Stimulated activated CD4-positive, alpha-beta T cell treated with anti-CD3 and anti-CD28 coated beads, TNF-alpha, amount 100 ng/mL, for 24 hours (primary cell): ENCODE data around the gene B4GALT5.
A peak's percentile ranks its signal among the peaks of the same experiment; 100 is the strongest.
"Not testable (repeated sequence)": the region's sequence is repeated elsewhere in the genome, so short reads cannot be mapped to it uniquely, and the experiment has no call there.

Experiments used
- DNase-seq, 3 experiments: peaks; one replicate each; pipeline ENCODE4 v3.0.0-alpha.2; 2020; ENCODE audit warnings: low read depth in 3 of 3

Gene B4GALT5

GRCh38 chr20:49679634-49680033 is 34.0 kb downstream of the B4GALT5 start:
- DNase-seq: no peak

- no peak for DNase-seq
These were observed 35.6 kb downstream of the B4GALT5 start for GRCh38 chr20:49677777-49678758.

GRCh38 chr20:49676581-49677291 is 36.9 kb downstream of the B4GALT5 start:
- DNase-seq: no peak

GRCh38 chr20:49675368-49676151 is 38.1 kb downstream of the B4GALT5 start:
- DNase-seq: no peak

- no peak for DNase-seq
These were observed 39.0 kb downstream of the B4GALT5 start for GRCh38 chr20:49674383-49675352.

GRCh38 chr20:49672096-49672664 is 41.5 kb downstream of the B4GALT5 start:
- no peak for DNase-seq

GRCh38 chr20:49671433-49671832 is 42.2 kb downstream of the B4GALT5 start:
- no peak for DNase-seq

- DNase-seq: no peak
These were observed 44.0 kb downstream of the B4GALT5 start for GRCh38 chr20:49669601-49670189.

GRCh38 chr20:49668878-49669195 is 44.8 kb downstream of the B4GALT5 start:
- not testable (repeated sequence) for DNase-seq

GRCh38 chr20:49668181-49668877 is 45.3 kb downstream of the B4GALT5 start:
- peak in 2 of 3 experiments; percentile 27 to 53 for DNase-seq

- DNase-seq: no peak
These were observed 46.8 kb downstream of the B4GALT5 start for GRCh38 chr20:49666911-49667310.

GRCh38 chr20:49665796-49666195 is 47.9 kb downstream of the B4GALT5 start:
- no peak for DNase-seq

- no peak for DNase-seq
These were observed 48.9 kb downstream of the B4GALT5 start for GRCh38 chr20:49664612-49665313.

- no peak for DNase-seq
These were observed 50.6 kb downstream of the B4GALT5 start for GRCh38 chr20:49663112-49663511.

GRCh38 chr20:49661560-49662329 is 51.9 kb downstream of the B4GALT5 start:
- no peak for DNase-seq

- DNase-seq: no peak
These were observed 52.8 kb downstream of the B4GALT5 start for GRCh38 chr20:49660912-49661311.

GRCh38 chr20:49659056-49659455 is 54.6 kb downstream of the B4GALT5 start:
- no peak for DNase-seq

GRCh38 chr20:49658508-49658907 is 55.2 kb downstream of the B4GALT5 start:
- DNase-seq: no peak
